Breast epithelium (tissue), 3 donors: Measurements from ENCODE around the gene FOXRED2.

Source experiments
- CTCF ChIP-seq, 3 donors: fragments of 450-650 bp; IDR thresholded peaks; one replicate each; pipeline ENCODE4 v1.5.1; 2016 to 2017; ENCODE audit warnings: antibody characterized with exemption in 3 of 3, mild to moderate bottlenecking in 3 of 3, moderate library complexity in 3 of 3
- POLR2A ChIP-seq: fragments of 450-650 bp; IDR thresholded peaks from one replicate; pipeline ENCODE4 v1.6.1; 2016; ENCODE audit warnings: antibody characterized with exemption, mild to moderate bottlenecking, moderate library complexity
- POLR2AphosphoS5 ChIP-seq, 3 donors: sonication (generic); formaldehyde crosslinking; IDR thresholded peaks; one replicate each; pipeline ENCODE4 v1.6.1; 2017; ENCODE audit warnings: antibody characterized with exemption in 3 of 3

GRCh38 chr22:36532466-36532865, 25.6 kb upstream of the FOXRED2 start:
- TF ChIP-seq CTCF (IDR thresholded peaks at IDR 0.05), result no peak
- no peak for TF ChIP-seq POLR2A
- no peak for TF ChIP-seq POLR2AphosphoS5 (IDR thresholded peaks at IDR 0.05)
